Measurements from ENCODE around the gene FABP3. TPM values are rescaled to one million over a fixed set of nuclear protein-coding genes. Genes with fewer than 3 reads are reported as not detected.

FABP3 gene
- total RNA-seq, 3 donors from 2014 or later (not counting 1 experiment from before 2014, with no cell fraction given), result not detected

GRCh38 chr1:31324093-31324492 lies 48.8 kb downstream of the FABP3 start:
- Histone ChIP-seq H3K4me1 (ENCODE audit: control insufficient read depth, insufficient read depth, low read length) (no peaks in the 10 kb centered on the region), H3K36me3 (ENCODE audit: control insufficient read depth, insufficient read depth, low read length) (peaks cover 24% of the 10 kb centered on the region), H3K27ac (ENCODE audit: low read length) (no peak overlapping the region), H3K9me3 (ENCODE audit: control insufficient read depth, insufficient read depth, low read length) (no peaks in the 10 kb centered on the region), H3K4me3 (ENCODE audit: low read length) (no peak overlapping the region), H3K27me3 (ENCODE audit: control insufficient read depth, insufficient read depth, low read length) (no peaks in the 10 kb centered on the region)
- ATAC-seq (no peak), DNase-seq (no peak)
- no peak for TF ChIP-seq CTCF (IDR thresholded peaks at IDR 0.05)
- Mint-ChIP-seq H3K36me3 (peaks cover 1% of the 10 kb centered on the region), H3K4me3 (no peak overlapping the region), H3K9me3 (no peaks in the 10 kb centered on the region), H3K4me1 (no peaks in the 10 kb centered on the region), H3K27me3 (ENCODE audit: low read depth in 2 of 2) (no peaks in the 10 kb centered on the region), H3K27ac (no peak overlapping the region)
- WGBS (ENCODE audit: insufficient coverage), result 95% methylated on average over 4 of the region's 4 CpGs
- intact Hi-C loops (cut with micrococcal nuclease), result no loop called here

- H3K9me3 ChIP-seq (ENCODE audit: control insufficient read depth, insufficient read depth, low read length), result no peaks in the 10 kb centered on the region
These were observed 54.7 kb downstream of the FABP3 start for GRCh38 chr1:31318146-31318545.

GRCh38 chr1:31315902-31316301 lies 57.0 kb downstream of the FABP3 start:
- ATAC-seq, result no peak
- Mint-ChIP-seq H3K4me3 (no peak overlapping the region), H3K4me1 (peaks cover 0 to 1% of the 10 kb centered on the region in 2 donors), H3K9me3 (no peaks in the 10 kb centered on the region), H3K27me3 (ENCODE audit: low read depth in 2 of 2) (no peaks in the 10 kb centered on the region), H3K27ac (no peak overlapping the region), H3K36me3 (peaks cover 25% of the 10 kb centered on the region)
- Histone ChIP-seq H3K27ac (ENCODE audit: low read length) (no peak overlapping the region), H3K4me1 (ENCODE audit: control insufficient read depth, insufficient read depth, low read length) (no peaks in the 10 kb centered on the region), H3K36me3 (ENCODE audit: control insufficient read depth, insufficient read depth, low read length) (peaks cover 59% of the 10 kb centered on the region), H3K9me3 (ENCODE audit: control insufficient read depth, insufficient read depth, low read length) (no peaks in the 10 kb centered on the region), H3K4me3 (ENCODE audit: low read length) (no peak overlapping the region), H3K27me3 (ENCODE audit: control insufficient read depth, insufficient read depth, low read length) (no peaks in the 10 kb centered on the region)
- DNase-seq, result no peak
- 97% methylated on average over 3 of the region's 3 CpGs for WGBS (ENCODE audit: insufficient coverage)
- intact Hi-C loops (cut with micrococcal nuclease), result no loop called here
- TF ChIP-seq CTCF (IDR thresholded peaks at IDR 0.05), result no peak

More at GRCh38 chr1:31318146-31318545, 54.7 kb downstream of the FABP3 start:
- Mint-ChIP-seq H3K36me3 (peaks cover 17% of the 10 kb centered on the region), H3K4me1 (no peaks in the 10 kb centered on the region), H3K27me3 (ENCODE audit: low read depth in 2 of 2) (no peaks in the 10 kb centered on the region), H3K27ac (no peak overlapping the region), H3K4me3 (no peak overlapping the region), H3K9me3 (no peaks in the 10 kb centered on the region)
- H3K4me3 ChIP-seq (ENCODE audit: low read length), result no peak overlapping the region
- H3K27me3 ChIP-seq (ENCODE audit: control insufficient read depth, insufficient read depth, low read length), result no peaks in the 10 kb centered on the region
- H3K36me3 ChIP-seq (ENCODE audit: control insufficient read depth, insufficient read depth, low read length), result peaks cover 48% of the 10 kb centered on the region
- DNase-seq (no peak), ATAC-seq (no peak)
- no peak for TF ChIP-seq CTCF (IDR thresholded peaks at IDR 0.05)
- no peak overlapping the region for H3K27ac ChIP-seq (ENCODE audit: low read length)
- intact Hi-C loops (cut with micrococcal nuclease), result no loop called here
- no peaks in the 10 kb centered on the region for H3K4me1 ChIP-seq (ENCODE audit: control insufficient read depth, insufficient read depth, low read length)
- WGBS (ENCODE audit: insufficient coverage), result 100% methylated on average over 1 of the region's 1 CpG

Other genes starting within 250 kb of the FABP3 start
- gene NKAIN1, start 133.2 kb downstream of the FABP3 start, total RNA-seq, result not detected
- gene SNRNP40, start 76.3 kb downstream of the FABP3 start, total RNA-seq, result 10 to 100 TPM; 57.9 to 71.2 (median 60.3) TPM
- 10 to 100 TPM; 24.1 to 31.1 (median 27.8) TPM for gene ZCCHC17, start 76.0 kb downstream of the FABP3 start, total RNA-seq
- 1 to 10 TPM in 1 of 3 donors, under 1 TPM in 2; 0.25 to 1.1 (median 0.40) TPM for gene SERINC2, start 40.1 kb upstream of the FABP3 start, total RNA-seq
- gene TINAGL1, start 203.4 kb upstream of the FABP3 start, total RNA-seq, result not detected
- not detected for gene HCRTR1, start 244.6 kb upstream of the FABP3 start, total RNA-seq

All from natural killer cell (primary cell).